Activated CD4-positive, alpha-beta T cell treated with anti-CD3 and anti-CD28 coated beads, Interleukin-2, Interleukin-6, amounts not matched to agents 100 ng/mL and 50 ng/mL, durations not matched to agents 16 hours and 8 hours (primary cell): Measurements from ENCODE around the gene MAU2.
A peak's percentile ranks its signal among the peaks of the same experiment; 100 is the strongest.

Source experiments
- DNase-seq: peaks from one replicate; pipeline ENCODE4 v3.0.0-alpha.2; 2020

MAU2 gene

DNA sequence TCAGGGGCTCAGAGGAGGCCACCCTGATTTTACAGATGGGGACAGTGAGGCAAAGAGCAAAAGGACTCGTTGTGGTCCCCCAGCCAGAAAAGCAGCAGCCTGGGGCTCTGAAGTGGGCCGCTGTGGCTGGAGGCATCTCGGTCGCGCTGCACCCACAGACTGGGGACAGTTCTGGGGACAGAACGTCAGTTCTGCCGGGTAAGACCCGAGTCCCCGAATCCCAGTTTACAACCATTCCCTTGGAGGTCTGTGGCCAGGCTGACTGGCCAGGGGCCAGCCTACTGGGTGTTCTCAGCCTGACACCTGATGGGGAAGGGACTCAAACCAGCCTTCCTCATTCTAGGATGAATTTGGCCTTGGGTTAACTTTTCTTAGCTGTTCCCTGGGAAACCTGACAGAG, 14.4 kb upstream of the MAU2 start:
- DNase-seq: no peak

DNA sequence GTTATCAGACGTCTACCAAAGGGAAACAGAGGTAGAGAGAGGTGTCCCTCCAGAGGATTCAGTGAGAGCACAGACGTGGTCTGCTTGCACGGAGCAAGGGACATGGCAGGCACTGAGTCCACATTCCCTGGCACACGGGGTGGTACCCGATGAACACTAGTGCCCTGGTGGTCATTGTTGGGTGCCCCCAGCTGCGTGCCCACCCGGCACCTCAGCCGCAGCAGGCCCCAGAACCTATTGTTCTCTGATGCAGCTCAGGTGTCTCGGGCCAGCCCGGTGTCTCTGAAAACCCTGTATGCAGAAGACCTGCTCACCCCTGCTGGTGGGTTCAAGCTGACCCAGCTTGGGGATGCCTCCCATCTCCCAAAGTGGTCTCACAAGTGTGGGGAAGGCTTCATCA, 12.3 kb upstream of the MAU2 start:
- no peak for DNase-seq

DNA sequence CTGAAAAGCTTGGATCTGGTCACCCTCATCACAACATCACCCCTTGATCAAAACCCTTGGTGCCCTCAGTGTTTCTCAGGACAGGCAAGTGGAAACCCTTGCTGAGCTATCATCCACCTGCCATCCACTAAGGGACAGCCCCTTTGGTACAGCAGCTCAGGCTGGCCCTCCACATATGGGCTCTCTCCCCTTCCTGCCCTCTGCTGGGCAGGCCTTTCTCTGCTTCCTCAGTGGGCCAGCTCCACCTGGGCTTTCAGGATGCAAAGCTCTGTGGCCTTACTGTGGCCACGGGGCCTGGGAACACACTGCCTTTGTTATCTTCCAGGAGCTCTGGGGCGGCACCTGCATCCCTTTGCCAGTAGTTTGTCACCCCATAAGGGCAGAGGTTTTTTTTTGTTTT, 5.2 kb upstream of the MAU2 start:
- DNase-seq: peak; percentile 8

DNA sequence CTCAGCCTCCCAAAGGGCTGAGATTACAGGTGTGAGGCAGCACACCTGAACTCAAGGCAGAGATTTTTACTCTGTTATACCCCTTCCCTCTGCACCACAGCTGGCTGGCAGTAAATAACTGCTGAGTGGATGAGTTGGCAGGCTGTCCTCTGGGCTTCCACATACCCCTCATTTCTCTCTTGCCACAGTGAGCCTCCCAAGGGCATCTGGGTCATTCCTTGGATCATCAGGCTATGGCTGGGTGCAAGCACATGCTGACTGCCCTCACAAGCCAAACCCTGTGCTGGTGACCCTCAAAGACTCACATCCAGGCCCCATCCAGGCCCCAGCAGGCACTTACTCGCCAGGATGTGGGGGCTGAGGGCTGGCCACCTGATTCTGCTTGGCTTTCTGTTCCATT, 4.5 kb upstream of the MAU2 start:
- no peak for DNase-seq

DNA sequence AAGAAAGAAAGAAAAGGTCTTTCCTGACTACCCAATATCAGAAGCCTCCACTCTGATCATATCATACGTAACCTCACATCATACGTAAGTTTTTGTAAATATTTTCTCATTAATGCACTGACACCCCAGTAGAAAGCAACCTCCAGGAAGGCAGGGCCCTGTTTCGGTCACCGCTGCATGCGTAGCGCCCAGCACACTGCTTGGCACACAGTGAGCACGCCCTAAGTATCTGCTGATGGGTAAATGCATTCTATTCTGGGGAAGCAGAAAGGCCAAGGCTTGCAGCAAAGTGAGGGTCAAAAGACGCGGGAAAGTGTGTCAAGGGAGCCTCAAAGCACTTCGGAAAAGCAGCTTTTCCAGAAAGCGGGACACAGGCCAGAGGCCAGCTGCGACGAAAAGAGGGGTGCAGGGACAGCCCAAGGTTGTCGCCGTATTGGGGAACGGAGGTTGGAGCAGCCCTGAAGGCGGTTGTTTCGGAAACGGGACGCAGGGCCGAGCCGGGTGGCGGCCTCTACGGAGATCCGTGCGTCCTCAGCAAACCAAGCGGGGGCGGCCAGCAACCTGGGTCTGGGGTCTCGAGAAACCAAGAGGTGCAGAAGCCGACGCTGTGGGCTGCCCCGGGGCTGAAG, 783 bp upstream of the MAU2 start:
- peak; percentile 26 for DNase-seq

DNA sequence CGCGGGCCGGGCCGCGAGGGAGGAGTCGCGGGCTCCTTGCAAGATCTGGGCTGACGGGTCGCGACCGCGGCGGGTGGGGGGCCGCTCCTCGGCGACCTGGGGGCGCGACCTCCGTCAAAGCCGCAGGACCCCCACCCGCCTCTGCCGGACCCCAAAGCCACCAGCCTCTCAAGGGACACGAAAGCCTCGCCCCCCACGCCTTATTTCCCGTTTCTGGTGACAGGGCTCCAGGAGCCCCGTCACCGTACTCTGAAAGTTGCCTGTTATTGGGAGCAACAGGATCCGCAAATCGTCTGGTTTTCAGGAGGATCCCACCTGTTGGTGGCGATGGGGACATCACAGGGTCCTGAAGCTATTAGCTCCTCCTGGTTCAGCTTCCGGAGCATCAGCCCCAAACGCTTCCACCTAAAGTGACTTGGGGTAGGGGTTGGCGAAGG, 530 bp downstream of the MAU2 start:
- peak; percentile 14 for DNase-seq

DNA sequence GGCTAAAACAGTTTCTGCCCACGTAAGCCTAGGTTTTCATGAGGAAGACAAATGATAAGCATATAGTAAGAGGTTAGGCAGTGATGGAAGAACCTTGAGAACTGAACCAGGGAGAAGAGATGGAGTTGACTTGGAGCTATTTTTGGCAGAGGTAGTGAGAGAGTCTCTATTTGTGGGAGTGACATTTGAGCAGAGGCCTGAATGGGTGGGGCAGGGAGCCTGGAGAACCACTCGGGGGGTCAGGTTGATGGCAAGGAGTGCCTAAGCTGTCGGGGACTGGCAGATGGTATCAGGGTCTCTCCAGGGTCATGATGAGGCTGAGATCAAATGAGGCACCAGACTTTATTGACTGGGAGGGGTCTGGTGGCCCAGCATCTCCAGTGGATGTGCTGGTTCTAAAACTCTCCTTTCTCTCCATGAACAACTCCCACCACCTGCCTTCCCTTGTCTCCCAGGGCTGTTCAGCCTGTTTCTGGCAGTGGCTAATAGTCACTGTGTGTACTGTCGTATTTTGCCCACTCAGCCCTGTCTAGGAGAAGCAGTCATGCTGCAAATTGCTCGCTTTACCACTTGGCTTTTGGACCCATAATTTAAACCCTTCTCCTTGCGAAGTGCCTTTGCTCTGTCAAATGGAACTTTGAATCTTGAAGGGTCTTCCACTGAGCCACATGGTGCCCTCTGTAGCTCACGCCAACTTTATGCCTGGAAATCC, 3.6 kb downstream of the MAU2 start:
- no peak for DNase-seq

DNA sequence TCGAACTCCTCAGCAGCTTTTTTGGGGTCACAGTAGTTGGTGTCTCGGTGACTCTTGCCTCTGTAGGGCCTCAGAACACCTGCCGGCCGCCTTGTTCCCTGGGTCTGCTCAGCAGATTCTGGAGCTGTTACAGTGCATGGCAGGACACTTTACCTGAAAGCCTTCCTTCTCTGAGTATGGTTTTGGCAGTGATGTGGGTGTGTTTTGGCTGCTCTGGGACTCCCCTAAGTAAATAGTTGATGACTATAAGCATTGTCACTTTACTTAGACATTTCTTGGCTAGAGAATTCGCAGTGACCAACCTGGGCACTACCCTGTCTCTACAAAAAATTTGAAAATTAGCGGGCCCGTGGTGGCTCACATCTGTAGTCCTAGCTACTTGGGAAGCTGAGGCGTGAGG, 7.0 kb downstream of the MAU2 start:
- DNase-seq: no peak

DNA sequence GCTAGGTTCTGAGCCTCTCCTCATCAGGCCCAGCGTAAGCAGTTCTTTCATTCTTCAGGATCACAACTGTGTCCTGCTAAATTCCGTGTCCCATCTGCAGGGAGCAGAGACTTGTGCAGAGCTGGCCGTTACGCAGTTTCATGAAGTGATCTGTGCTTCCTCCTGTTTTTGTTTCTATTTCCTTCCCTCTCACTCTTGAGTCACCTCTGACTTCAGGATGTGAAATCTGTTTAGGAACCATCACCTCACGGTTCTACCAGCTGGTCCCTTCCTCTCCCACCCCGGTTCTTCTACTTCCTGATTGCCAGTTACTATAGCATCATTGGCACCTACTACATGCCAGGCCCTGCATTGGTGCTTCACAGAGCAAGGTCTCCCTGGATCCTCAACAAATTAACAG, 8.5 kb downstream of the MAU2 start:
- DNase-seq: peak; percentile 26

DNA sequence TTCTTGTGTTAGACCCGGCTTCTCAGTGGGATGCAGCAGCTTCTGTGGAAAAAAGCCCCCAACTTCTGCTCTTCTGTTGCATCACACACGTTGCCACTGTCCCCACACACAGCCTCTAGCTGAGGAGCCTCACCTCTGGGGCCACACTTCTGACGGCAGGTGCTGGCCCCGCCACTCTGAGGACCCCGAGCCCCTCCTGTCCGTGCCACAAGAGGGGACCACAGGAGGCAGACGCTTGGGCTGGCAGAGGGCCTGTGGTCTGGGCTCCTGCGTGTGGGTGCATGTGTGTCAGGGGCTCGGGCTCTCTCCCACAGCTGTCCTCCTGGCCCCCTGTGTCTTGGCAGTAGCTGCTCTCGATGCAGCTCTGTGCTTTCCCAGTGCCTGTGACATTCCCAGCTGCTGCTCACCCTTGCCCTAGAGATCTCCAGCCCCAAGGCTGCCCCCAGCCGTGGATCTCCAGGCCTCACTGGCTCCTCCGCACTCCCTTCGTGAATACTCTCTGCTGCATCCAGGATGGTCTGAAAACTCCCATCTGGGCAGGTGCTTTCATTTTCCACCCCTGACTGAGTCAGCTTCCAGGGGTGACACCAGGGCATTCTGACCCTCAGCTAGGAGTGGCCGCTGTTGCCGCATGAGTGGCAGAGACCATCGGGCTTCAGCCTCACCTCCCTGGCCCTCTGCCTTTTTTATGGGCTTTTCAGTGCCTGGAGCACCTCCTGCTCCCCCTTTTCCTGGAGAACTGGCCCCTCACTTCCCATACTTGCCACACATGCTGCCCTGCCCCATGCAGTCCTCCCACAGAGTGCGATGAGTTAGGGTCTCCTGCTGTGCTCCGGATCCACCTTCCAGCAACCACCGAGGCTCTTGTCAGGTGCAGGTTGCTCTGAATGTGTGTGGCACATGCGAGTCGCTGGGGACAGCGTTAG, 13.7 kb downstream of the MAU2 start:
- DNase-seq: no peak

DNA sequence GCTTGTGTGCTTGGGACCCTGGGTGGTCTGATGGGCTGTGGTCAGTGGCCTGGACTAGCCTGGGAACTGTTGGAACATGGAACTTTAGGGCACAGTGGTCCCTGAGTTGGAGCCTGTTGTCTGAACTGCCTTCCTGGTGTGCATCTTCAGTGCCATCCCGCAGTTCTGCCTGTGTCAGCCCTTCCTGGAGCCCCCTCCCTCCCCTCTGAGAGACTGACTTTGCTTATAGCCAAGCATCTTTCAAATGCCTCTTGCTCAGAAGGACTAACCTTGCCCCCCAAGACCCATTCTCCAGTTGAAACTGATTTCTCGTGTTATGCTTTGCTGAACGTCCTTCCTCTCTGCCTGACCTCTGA, 14.3 kb downstream of the MAU2 start:
- DNase-seq: no peak

DNA sequence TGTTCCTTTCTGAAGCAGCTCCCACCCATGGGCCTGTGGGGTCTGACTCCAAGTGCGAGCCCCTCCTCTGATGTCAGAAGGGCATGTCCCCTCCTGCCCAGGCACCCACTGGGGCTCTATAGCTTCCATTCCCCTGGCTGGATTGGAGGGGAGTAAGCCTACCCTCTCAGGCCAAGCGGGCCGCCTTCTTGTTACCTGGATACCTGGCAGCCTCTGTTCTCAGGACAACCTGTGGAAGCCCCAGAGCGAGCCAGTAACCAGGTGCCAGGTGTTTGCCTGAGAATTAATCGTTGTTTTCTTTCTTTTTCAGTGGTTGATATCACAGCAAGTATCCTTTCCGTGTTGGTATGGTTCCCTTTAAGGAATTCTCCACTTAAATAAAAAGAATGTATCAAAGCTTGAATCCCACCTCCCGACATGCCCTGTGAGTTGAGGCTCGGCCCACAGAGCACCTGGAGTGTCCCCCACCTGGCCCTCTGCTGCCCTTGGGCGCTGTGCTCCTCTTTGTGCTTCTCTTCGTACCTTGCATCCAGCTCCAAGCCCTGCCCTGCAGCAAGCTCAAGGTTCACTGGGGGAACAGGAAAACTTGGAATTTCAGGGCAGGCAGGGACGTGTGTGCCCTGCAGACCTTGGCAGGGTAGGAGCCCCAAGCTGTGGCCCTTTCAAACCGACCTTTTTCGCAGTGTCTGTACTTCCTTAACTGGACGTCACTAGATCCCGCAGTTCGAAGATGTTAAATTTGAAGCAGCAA, 15.0 kb downstream of the MAU2 start:
- DNase-seq: no peak

DNA sequence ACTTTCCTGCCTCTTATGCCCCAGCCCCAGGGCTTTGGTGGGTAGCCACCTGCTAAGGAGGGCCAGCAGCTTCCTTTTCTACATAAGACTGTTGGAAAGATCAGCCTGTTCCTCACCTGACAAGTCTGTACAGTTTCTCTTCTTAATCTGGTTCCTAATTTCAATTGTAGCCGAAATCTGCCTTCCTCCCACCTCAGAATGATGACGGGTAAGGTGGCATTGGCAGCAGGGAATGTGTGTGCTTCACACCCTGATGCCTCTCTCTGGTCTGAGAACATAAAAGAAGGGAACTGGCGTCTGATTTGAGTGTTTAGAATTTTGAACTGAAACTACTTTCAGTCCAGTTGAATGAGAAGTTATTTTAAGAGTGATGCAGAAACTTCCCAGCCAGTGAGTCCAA, 16.0 kb downstream of the MAU2 start:
- DNase-seq: no peak

DNA sequence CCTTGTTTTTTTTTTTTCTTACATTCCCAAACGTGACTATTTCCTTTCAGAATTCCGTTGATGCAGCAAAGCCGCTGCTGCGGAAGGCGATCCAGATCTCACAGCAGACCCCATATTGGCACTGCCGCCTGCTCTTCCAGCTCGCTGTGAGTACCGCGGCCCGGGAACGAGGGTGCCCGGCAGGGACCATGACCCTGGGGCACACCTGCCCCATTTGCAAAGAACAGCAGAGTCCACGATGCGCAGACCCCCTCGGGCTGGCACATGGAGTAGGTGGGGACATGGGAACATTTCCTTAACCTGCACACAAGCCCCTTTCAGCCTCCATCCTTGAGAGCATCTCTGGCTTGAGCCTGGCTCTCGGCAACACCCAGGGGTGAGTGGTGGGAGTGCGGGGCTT, 16.5 kb downstream of the MAU2 start:
- no peak for DNase-seq

DNA sequence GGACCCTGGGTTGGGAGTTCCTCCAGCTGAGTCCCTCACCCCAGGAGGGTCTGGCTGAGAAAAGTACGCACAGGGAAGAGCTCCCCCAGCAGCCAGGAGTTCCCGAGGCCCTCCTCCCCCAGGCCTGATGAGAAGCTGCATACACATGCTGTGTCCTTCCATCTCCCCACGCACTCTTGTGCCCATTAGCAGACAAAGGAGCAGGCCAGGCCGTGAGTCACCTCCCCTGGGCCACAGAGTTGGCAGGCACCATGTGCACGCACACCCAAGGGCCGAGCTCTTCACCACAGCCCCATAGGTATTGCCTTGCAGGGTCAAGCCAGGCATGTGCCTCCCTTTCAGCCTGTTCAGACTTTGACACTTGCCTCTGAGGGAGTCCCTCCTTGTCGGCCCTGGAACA, 17.5 kb downstream of the MAU2 start:
- DNase-seq: no peak

DNA sequence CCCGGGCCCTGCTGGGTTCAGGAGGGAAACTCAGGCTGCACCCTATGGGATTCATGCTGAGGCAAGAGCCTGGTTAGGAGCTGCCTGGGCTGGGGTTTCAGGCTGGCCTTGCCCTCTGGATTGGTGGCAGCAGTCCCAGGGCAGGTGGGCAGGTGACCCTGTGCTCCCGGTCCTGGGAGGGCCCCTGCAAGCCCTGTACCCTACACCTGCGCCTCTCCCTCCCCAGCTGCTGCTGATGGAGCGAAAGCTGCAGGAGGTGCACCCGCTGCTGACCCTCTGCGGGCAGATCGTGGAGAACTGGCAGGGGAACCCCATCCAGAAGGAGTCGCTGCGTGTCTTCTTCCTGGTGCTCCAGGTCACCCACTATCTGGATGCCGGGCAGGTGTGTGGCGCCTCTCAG, 20.4 kb downstream of the MAU2 start:
- no peak for DNase-seq

DNA sequence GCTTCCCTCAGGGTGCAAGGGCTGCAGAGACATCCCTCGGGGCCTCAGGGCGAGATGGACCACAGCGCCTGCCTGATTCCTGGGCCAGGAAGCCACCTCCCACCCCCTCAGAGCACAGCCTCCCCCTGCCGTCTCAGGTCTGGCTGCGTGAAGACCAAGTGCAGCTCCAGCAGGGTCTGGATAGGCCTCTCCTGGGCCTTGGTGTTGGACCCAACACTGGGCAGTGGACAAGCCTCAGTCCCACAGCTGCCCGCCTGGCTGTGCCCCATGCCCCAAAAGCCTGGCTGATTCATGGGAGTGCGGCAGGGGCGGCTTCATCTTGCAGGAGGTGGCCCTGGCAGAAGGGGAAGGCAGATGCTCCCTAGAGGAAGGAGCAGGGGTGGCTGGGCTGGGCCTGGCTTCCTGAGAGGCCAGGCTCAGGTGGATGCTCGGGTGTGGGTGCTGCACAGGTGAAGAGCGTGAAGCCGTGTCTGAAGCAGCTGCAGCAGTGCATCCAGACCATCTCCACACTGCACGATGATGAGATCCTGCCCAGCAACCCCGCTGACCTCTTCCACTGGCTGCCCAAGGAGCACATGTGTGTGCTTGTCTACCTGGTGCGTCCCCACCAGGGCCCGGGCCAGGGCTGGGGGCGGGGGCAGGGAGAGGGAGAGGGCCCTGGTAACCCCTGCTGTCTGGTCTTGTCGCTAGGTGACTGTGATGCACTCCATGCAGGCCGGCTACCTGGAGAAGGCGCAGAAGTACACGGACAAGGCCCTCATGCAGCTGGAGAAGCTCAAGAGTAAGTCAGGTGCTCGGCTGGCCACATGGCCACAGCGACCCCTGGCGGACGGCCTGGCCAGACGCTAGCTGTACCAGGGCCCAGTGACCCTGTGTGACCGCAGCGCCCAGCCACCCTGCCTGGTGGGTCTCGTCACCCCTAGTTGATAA, 21.7 kb downstream of the MAU2 start:
- DNase-seq: peak; percentile 19

DNA sequence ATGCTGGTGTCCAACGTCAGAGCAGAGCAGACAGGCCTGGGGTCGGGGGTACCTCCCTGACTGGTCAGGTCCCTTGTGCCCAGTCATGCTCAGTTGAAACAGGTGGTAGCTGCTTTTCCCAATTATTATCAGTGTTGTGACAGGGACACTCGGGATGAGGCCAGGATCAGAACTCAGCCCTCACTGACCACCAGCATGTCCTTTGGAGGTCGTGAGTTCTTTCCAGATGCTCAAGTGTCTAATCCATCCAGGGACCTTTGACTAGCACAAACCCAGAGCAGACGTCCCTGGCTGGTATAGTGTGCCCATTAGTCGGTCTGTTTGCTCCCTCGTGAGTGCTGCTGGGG, 22.4 kb downstream of the MAU2 start:
- DNase-seq: no peak

DNA sequence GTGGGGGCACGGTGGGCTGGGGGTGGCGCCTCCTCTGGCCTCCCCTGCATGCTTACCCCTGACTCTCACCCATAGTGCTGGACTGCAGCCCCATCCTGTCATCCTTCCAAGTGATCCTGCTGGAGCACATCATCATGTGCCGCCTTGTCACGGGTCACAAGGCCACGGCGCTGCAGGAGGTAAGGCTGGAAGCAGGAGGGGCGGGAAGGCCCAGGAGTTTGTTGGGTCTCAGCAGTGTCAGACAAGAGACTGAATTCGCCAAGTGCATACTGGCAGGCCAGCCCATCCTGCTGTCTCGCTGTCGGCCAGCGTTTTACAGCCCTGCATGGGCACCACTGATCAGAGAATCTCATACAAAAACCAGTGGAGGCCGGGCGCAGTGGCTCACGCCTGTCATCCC, 23.1 kb downstream of the MAU2 start:
- no peak for DNase-seq

DNA sequence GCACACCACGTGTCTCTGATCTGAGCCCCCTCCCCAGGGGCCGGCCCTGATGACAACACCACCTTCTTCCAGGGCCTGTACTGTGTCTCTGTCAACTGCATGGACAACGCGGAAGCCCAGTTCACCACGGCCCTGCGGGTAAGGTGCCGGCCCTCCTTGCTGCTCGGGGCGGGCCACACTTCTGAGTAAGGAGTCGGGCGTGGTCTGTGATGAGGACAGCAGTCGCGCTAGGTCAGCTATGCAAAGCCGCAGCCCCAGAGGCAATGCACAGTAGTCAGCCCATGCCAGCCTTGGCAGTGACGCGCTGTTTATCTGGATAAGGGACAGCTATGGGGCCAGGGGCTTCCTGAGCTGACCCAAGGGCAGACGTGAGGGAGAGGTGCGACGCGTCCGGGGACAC, 24.6 kb downstream of the MAU2 start:
- no peak for DNase-seq

DNA sequence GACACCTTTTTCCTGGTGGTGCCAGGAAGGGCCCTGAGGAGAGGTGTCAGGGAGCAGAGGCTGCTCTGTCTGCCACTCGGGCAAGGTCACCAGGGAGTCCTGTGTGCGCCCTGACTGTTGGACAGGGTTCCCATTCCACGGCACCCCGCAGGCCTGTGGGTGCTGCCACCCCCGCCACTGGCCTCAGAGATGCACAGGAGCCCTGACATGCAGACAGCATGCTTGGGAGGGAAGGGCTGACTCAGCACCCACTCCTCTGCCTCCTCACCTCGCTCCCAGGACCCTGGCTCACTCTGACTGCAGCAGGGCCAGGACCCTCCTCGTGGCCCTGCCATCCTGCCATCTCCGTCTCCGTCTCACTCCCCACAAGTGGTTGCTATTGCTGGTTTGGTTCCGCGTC, 25.3 kb downstream of the MAU2 start:
- DNase-seq: no peak

DNA sequence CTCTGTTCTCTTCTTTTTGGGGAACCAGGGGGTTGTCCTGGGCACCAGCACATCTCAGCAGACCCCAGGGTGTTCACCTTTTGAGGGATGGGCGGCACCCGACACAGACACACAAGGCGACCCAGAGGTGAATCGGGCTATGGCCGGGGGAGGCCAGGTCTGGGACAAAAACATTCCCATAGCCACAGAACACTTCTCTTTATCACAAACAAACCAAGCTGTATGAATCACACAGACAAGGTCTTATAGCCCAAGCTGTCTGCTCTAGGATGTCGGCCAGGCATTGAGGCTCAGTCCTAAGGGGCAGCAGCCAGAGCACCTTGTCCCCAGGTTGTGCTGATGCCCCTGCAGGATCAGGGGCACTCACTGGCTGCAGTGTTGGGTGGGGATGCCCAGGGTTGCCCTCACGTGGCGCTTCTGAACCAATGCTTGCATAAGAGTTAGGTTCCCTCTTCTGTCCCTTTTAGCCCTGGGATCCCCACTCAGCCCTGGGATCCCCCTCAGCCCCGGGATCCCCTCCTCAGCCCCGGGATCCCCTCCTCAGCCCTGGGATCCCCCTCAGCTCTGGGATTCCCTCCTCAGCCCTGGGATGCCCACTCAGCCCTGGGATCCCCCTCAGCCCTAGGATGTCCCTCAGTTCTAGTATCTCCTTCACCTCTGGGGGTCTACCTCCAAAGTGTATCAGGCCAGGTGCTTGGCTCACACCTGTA, 26.9 kb downstream of the MAU2 start:
- no peak for DNase-seq
